ENCODE measurements around the gene OGG1. TPM values are rescaled to one million over a fixed set of nuclear protein-coding genes. Genes with fewer than 3 reads are reported as not detected.

OGG1 gene
- polyA plus RNA-seq, 1 donor from 2014 or later, result 34.4 TPM

GRCh38 chr3:9780910-9781309 lies 31.2 kb downstream of the OGG1 start:
- Histone ChIP-seq H2AFZ (ENCODE audit: low read depth, low read length) (no peak overlapping the region), H3K79me2 (replicated peaks; ENCODE audit: insufficient read depth, low read length) (no peaks in the 10 kb centered on the region), H3K4me2 (ENCODE audit: low read length) (no peak overlapping the region), H3K27ac (ENCODE audit: low read length) (no peak overlapping the region), H3K9me2 (ENCODE audit: insufficient read depth, low read length) (no peaks in the 10 kb centered on the region), H3K36me3 (ENCODE audit: insufficient read depth, low read length) (no peaks in the 10 kb centered on the region), H3K9ac (ENCODE audit: low read length) (no peak overlapping the region), H4K20me1 (ENCODE audit: insufficient read depth) (no peaks in the 10 kb centered on the region), H3K9me3 (ENCODE audit: low read length) (no peaks in the 10 kb centered on the region), H3F3A (ENCODE audit: insufficient read depth, low read length, poor library complexity, severe bottlenecking) (no peaks in the 10 kb centered on the region), H3K4me3 (ENCODE audit: low read length) (no peak overlapping the region), H3K27me3 (ENCODE audit: insufficient read depth, low read depth, low read length) (no peaks in the 10 kb centered on the region)
- TF ChIP-seq EP300 (conservative IDR thresholded peaks at IDR 0.05; ENCODE audit: poor library complexity, severe bottlenecking), result no peak
- no peak for TF ChIP-seq SMC3 (conservative IDR thresholded peaks at IDR 0.05; ENCODE audit: poor library complexity)
- TF ChIP-seq REST (IDR thresholded peaks at IDR 0.05; ENCODE audit: borderline replicate concordance), result no peak
- TF ChIP-seq POLR2AphosphoS5 (IDR thresholded peaks at IDR 0.05), result no peak
- TF ChIP-seq RAD21 (conservative IDR thresholded peaks at IDR 0.05), result no peak
- TF ChIP-seq CTCF (IDR thresholded peaks at IDR 0.05; ENCODE audit: poor library complexity, severe bottlenecking), result no peak
- TF ChIP-seq TAF1 (IDR thresholded peaks at IDR 0.05; ENCODE audit: low read depth), result no peak
- no peak for TF ChIP-seq EZH2 (IDR thresholded peaks at IDR 0.05; ENCODE audit: borderline replicate concordance, insufficient read depth, low read length, poor library complexity, severe bottlenecking)
- TF ChIP-seq MXI1 (conservative IDR thresholded peaks at IDR 0.05; ENCODE audit: poor library complexity, severe bottlenecking), result no peak

- H4K20me1 ChIP-seq (ENCODE audit: insufficient read depth), result no peaks in the 10 kb centered on the region
- H2AFZ ChIP-seq (ENCODE audit: low read depth, low read length), result no peak overlapping the region
- no peaks in the 10 kb centered on the region for H3K27me3 ChIP-seq (ENCODE audit: insufficient read depth, low read depth, low read length)
- H3K36me3 ChIP-seq (ENCODE audit: insufficient read depth, low read length), result no peaks in the 10 kb centered on the region
- TF ChIP-seq MXI1 (conservative IDR thresholded peaks at IDR 0.05; ENCODE audit: poor library complexity, severe bottlenecking) (no peak), POLR2AphosphoS5 (IDR thresholded peaks at IDR 0.05) (no peak)
- no peak overlapping the region for H3K4me2 ChIP-seq (ENCODE audit: low read length)
- H3F3A ChIP-seq (ENCODE audit: insufficient read depth, low read length, poor library complexity, severe bottlenecking), result no peaks in the 10 kb centered on the region
- H3K79me2 ChIP-seq (replicated peaks; ENCODE audit: insufficient read depth, low read length), result no peaks in the 10 kb centered on the region
- H3K27ac ChIP-seq (ENCODE audit: low read length), result no peak overlapping the region
- H3K9me3 ChIP-seq (ENCODE audit: low read length), result no peaks in the 10 kb centered on the region
- H3K9ac ChIP-seq (ENCODE audit: low read length), result no peak overlapping the region
- H3K4me3 ChIP-seq (ENCODE audit: low read length), result no peak overlapping the region
- no peaks in the 10 kb centered on the region for H3K9me2 ChIP-seq (ENCODE audit: insufficient read depth, low read length)
These were observed 31.8 kb downstream of the OGG1 start for GRCh38 chr3:9781551-9781950.
